IPS-11a (cell line): ENCODE data around the gene STX18.
"Not testable (repeated sequence)": the region's sequence is repeated elsewhere in the genome, so short reads cannot be mapped to it uniquely, and the experiment has no call there.

Source experiments
- H3K4me3 ChIP-seq: one replicate; pipeline ENCODE4 v1.5.1; 2013; ENCODE audit warnings: low read depth, low read length, control low read depth

The STX18 gene

DNA sequence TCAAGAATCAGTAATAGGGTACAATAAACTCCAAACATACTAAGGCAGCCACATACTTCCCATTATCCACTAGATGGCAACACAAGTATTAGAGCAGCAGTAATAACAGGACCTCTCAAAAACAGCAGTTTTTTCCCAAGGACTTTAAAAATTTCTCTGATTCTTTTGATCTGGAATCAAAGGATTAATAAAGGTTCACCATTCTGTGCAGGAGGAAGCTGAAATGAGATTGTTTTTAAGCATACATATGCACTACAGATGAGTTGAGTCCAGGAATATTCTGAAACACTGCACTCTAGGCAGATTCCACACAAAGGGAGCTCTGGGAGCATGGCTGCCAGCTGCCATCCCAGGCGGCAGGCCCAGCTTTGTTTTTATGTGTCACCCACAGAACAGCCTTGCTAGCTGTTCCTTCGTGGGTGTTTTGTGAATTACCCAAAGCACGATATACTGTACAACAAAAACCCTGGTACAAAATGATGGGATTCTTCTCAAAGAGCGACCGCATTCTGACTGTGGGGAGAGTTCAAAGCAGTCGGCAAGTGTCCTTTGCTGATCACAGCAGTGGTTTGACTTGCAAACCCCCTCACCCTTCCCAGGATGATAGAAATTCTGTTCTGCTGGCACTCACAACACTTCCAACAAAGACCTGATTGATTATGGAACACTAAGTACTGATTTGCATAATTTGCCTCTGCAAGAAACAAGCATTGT is 61.0 kb downstream of the STX18 start:
- no peak overlapping the region for H3K4me3 ChIP-seq

DNA sequence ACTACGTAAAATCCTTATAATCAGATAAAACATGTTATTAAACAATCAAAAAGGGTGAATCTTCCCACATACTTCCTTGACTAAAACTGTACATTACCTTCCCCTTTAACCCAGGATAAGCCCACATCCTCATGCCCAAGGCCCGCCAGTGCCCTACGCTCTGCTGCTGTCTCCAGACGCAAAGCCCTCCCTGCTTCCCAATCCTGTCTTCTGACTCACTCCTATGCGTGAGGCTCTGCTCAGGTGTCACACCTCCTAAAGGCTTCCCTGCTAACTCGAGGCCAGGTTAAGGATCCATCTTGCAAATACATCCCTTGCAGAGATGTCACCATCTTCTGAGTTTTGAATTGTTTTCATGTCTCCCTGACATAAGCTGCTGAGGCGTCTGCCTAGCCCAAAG is 61.6 kb downstream of the STX18 start:
- H3K4me3 ChIP-seq = no peak overlapping the region

DNA sequence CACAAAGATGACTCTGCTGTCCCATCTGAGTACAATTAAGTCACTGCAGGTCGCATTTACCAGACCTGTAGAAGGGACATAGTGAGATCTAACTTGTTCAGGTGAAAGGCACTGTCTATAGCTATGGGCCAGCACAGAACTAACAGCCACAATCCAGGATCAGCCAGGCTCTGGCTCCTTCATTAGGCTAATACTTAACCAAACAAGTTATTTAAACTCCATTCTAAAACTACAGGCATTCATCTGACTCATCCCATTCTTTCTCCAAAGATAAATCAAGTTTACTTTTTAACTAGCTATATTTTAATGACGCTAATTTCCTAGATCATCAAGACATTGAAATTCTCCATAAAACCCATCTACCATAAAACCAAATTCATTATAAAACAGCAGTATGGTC is 62.5 kb downstream of the STX18 start:
- no peak overlapping the region for H3K4me3 ChIP-seq

DNA sequence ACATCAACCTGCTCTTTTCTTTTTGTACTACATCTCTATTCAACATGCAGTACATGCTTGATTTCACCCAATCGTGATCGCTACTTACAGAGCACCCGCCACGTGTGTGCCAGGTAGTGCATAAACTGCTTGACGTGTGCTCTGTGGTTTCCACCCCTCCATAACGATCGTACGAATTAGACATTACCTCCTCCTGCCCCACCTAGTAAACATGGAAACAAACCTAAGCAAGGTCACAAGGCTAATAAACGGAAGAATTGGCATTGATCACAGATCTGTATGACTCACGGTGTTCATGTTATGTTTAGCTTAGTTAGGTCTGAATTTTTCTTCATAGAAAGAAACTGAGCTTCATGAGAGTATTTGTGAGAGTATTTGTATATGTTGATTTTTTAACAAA is 64.1 kb downstream of the STX18 start:
- no peak overlapping the region for H3K4me3 ChIP-seq

DNA sequence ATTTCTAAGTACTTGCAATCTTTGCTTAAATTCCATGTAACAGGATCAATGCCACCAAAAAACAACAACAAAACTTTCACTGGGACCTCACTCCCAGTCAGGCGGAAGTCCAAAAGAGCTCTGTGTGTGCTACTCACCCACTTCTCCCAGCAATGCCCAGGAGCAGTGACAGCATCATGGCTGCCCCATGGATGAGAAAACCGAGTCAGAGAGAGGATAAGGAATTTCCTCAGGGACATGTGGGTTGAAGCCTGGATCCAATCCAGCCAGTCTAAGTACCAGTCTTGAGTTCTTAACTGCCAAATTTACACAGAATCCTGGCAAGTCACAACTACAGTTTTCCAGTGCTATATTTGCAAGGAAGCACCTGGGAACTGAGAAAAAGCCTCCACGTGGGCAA is 64.5 kb downstream of the STX18 start:
- no peak overlapping the region for H3K4me3 ChIP-seq

DNA sequence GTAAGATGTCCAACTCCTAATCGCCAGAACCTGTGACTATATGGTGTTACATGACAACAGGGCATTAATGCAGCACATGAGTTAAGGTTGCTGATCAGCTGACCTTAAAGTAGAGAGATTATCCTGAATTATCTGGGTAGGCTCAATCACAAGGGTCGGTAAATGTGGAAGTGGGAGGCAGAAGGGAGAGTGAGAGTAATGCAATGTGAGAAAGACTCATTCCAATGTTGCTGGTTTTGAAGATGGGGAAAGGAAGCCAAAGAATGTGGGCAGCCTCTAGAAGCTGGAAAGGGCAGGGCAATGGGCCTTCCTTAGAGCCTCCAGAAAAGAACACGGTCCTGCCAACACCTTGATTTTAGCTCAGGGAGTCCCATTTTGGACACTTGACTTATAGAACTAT is 67.4 kb downstream of the STX18 start:
- H3K4me3 ChIP-seq = no peak overlapping the region

DNA sequence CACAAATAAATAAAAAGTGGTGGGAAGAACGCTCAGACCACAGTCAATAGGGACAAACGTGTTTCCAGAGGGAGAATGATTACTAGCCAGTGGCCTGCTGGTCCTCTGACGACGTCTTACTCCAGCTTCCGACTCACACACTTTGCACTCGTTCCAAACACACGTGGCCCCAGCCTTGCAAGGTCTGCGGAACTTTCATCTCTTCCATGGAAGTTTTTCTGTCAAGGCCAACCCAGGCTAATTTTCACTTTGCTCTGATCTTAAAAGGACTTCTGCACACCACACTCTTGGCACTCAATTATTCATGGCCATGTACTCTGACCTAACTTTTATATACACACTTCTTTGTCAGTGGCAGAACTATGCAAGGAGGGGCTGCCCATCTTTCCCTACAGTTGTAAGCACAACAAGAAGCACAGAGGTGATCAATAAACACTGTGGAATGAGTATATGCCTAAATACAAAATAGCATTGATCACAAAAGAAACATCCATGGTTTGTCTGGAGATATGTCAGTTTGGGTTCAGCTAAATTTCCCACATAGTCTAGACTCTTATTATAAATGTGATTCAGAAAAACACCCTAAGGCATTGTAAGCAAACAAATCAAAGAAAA is 69.4 kb downstream of the STX18 start:
- H3K4me3 ChIP-seq = no peak overlapping the region

DNA sequence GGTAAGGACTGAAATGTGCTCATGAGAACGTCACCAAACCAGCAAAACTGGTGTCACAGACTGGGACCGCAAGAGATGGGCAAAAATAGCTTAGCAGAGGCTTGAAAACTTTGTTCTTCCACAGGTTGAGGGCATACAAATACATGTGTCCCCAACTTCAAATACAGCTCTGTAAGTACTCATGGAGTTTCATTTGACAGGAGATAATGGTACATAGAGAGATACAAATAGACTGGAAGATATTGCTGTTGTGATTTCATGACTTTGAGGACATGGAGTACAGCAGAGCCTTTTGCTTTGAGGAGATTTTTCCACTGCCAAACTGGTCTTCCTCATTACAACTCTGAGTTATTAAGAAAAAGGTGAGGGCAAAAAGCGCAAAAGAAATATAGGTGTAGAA is 70.7 kb downstream of the STX18 start:
- H3K4me3 ChIP-seq = no peak overlapping the region

DNA sequence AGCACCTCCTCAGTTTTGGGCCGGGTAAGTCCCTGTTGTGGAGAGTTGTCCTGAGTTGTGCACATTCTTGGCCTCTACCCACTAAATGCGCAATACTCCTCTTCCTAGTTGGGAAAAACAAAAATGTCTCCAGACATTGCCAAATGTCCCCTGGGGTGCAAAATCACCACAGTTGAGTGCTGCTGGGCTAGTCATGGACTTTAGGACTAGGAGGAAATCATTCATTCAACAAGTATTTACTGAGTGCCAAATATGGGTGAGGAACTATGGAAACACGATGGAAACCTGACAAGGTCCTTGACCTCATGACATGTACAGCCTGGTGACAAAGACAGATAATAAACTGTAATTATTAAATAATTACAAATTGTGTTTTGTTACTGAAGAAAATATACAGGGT is 71.6 kb downstream of the STX18 start:
- no peak overlapping the region for H3K4me3 ChIP-seq

DNA sequence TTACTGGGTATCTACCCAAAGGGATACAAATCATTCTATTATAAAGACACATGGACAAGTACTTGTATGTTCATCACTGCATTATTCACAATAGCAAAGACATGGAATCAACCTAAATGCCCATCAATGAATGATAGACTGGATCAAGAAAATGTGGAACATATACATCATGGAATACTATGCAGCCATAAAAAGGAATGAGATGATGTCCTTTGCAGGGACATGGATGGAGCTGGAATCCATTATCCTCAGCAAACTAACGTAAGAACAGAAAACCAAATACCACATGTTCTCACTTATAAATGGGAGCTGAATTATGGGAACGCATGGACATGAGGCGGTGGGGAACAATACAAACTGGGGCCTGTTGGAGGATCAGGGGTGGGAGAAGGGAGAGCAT is 76.6 kb downstream of the STX18 start:
- H3K4me3 ChIP-seq = not testable (repeated sequence)

DNA sequence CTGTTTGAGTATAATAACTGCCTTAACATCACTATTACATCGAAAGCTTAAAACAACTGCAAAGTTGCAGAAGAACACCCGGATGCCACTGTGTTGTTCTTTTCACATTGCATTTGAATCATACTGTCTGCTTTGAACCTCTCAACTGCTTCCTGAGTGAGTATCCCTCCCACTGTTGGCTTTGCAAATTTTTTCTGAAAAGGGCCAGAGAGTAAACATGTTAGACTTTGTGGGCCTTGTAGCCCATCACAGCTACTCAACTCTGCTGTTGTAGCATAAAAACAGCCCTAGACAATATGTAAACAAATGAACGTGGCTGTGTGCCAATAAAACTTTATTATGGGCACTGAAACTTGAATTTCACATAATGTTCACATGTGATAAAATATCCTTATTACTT is 78.9 kb downstream of the STX18 start:
- no peak overlapping the region for H3K4me3 ChIP-seq

DNA sequence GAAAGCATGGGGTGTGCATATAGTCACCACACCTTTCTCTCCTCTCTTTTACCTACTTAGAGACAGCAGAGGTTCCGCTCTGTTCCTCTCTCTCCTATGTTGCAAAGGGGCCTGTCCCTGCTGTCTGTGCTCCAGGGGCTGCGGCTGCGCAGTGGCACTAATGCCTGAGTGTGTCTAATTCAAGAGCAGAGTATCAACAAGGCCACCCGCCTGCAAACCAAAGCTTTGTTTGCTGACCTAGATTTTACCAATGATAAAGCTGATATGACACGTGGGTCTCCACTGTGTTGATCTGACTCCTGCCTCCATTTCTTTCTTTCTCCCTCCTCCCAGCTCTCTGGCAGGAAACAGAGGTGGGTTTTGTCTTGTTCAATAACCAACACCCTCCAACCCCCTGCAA is 80.0 kb downstream of the STX18 start:
- H3K4me3 ChIP-seq = no peak overlapping the region

DNA sequence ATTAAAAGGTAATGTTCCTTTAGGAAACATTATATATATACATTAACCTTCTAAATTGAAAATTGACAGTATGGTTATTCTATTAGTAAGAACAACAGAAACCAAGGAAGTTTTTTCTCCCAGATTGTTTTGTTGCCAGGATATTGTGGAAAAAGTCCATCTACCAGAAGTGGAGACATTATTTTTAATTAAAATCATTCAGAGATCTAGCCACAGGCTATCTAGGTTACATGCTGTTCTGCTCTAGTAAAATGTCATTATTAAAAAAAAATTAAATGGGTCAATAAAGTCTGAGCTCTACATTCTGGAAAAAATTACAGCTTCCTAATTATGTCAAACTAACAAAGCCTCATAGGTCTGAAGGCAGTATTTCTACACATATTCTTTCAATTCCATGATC is 80.7 kb downstream of the STX18 start:
- H3K4me3 ChIP-seq = no peak overlapping the region

DNA sequence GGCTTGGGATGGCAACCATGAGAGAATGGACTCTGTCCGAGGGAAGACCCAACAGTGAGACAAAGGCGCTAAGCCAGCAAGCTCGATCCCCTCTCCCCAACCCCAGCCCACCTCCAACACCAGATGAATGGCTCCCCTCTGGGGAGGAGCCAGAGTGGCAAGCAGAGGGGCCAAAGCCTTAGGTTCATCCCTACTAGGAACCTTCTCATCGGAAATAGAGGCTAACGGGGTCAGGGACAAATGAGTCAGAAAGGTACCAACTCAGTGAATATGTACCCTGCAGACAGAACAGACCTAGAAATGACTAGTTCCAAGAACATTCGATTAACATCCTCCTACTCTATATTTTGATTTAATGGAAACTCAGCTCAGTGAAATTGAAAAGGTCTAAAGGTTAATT is 81.1 kb downstream of the STX18 start:
- no peak overlapping the region for H3K4me3 ChIP-seq

DNA sequence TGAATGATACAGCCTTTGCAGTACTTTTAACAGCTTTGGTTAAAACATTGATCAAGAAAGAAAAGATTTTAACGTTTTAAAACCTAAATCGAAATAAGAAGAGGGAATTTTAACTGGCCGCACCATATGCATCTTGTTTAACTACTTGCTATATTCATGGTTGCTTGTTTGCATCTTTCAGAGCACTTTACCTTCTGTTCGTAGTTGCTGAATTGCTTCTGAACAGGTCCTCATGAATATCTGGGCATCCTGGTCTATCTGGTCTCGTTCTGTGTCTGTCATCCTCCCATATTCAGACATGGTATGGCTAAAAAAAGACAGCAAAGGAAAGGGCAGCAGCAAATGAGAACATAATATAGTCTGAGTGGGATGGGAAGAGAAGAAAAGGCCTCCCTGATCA is 82.7 kb downstream of the STX18 start:
- H3K4me3 ChIP-seq = no peak overlapping the region

DNA sequence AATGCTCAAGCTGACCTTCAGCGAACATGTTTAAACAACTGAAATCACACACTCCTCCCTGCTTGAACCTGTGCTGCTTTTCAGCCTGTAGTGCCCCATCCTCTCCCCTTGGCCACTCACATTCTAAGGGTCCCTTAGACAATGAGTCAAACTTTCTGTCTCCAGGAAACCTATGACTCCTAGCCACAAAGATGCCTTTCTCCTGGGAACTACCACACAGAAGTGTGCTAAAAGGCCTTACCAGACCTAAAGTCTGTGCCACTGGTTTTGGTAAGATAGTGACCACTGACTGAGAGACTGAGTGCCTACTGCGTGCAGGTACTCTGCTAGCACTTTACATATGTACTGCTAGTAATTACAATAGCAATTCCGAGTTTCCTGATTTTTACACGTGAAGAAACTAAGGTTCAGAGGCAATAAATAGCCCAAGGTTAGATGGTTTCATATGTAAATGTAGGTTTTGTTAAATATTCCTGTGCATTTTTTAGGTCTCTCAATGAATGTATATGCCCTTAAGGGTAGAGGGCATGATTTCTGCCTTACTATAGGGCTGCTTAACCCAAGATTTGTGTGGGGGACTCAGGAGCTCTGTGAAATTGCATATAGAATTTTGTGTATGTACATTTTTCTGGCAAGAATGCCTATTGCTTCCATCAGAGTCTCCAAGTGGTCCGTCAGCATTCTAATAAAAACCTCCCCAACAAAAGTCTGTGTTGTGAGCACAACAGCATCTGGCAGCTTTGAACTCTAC is 83.9 kb downstream of the STX18 start:
- H3K4me3 ChIP-seq = no peak overlapping the region

DNA sequence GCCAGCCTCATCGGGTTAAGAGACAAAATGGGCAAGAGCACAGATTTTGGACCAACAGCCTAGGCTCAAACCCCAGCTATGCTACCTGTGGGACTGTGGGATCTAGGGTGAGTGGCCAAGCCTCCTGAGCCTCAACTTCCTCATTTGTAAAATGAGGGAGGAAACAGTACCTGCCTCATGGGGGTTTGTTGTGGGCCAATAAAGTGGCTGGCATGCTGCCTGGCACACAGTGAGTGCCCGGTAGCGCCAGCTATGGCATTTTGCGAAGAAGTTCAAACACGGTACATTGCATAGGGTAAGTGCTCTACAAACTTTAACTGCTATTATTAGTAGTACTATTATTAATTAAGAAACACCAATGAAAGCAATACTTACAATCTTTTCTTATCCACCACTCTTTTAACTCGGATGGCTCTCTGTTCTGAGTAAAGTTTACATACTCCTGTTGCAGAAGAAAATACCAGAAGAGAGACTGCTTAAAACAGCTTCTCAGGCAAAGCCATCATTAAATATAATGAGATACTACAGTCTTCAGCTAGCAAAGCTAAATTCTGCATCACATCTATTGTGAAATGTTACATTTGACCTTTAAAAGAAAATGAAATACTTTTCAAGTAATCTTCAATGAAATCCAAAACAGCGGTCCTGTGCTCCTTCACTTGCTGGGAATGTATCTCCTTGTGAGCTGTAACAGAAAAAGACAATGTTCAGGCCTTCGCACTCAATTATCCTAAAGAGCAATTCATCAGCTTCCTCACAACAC is 84.9 kb downstream of the STX18 start:
- no peak overlapping the region for H3K4me3 ChIP-seq

DNA sequence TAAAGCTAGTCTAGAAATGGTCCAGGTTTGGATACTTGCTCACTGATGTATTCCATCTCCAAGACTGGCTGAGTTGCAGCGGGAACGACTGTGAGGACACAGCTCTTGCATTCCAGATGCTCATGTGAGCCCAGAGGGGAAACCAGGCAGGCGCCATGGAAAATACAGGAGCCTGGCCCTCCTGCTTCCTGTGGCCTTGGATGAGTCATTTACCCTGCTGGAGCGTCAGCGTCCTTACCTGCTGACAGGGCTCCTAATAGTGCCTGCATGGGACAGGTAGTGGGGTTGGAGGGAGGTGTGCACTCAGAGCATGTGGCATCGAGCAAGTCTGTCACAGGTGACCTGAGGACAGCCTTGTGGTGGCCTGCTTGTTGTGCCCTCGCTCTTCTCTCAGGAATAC is 85.5 kb downstream of the STX18 start:
- no peak overlapping the region for H3K4me3 ChIP-seq

DNA sequence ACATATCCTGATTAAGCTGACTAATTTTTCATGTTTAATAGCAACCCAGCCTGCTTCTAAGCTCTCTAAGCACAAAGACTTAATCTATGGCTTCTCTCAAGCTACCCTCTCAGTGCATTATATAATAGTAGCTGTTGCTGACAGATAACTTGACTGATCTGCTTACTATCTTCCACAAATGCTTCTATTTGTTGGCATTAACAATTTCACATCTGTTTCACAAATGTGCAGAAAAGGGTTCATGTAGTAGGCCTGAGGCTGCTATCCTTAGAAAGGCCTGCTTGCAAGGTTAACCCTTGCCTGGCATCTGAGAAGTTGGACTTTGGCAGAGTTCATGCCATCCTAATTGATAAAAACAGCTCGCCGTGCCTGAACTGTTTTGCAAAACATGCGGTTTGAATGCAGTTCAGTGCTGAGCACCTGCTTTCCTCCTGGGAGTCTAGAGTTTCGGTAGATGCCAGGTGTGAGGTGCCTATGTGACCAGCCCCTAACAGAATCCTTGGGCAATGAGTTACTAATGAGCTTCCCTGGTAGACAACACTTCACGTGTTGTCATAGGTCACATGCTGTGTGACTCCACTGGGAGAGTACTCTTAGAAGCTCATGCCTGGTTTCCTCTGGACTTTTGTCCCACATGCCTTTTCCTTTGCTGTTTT is 86.5 kb downstream of the STX18 start:
- no peak overlapping the region for H3K4me3 ChIP-seq

DNA sequence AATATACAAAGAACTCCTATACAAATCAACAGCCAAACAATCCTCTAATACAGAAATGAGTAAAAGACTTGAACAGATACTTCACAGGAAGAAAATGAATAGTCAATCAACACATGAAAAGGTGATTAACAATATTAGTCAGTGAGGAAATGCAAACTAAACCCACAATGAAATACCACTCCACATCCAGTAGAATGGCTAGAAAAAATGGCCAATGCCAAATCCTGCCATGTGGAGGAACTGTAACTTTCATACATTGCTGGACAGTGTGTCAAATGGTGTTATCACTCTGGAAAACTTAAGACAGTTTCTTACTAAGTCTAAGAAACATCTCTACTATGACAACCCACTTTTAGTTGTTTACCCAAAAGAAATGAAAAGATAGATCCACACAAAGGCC is 95.4 kb downstream of the STX18 start:
- no peak overlapping the region for H3K4me3 ChIP-seq

DNA sequence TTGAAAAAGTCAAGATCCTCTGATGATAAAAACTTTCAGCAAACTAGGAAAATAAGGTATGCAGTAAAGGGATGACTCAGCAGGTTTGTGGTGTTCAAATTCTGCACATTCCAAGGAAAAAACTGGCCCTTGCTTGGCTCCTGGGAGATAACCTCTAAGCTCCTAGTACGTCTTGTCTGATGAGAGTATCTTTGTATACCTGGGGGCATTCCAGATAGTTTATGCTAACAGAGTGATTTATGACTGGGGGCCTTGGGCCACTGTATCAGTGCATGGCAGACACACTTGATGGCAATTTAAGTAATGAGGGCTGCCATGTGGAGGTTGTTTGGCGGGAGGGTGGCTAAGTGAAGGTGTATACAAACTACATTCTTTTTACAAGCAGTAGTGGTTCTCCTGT is 98.0 kb downstream of the STX18 start:
- no peak overlapping the region for H3K4me3 ChIP-seq
